ENCODE measurements around the gene MAML2. TPM values are rescaled to one million over a fixed set of nuclear protein-coding genes. Genes with fewer than 3 reads are reported as not detected.

The MAML2 gene
- total and polyA plus RNA-seq, 2 experiments from 2014 or later = 2.0 to 7.1 TPM

- TF ChIP-seq ZNF462 (CRISPR knock-in tag; IDR thresholded peaks at IDR 0.05) (no peak), JUNB (IDR thresholded peaks at IDR 0.05; ENCODE audit: unreplicated experiment) (no peak), STAT1 (IDR thresholded peaks at IDR 0.05; ENCODE audit: unreplicated experiment) (no peak), EZH2phosphoT487 (IDR thresholded peaks at IDR 0.05; ENCODE audit: unreplicated experiment) (no peak)
Observed at GRCh38 chr11:96214777-96215109, 128.3 kb downstream of the MAML2 start (continued).

- Histone ChIP-seq H3K9me2 (ENCODE audit: insufficient read depth) (peaks cover 8% of the 10 kb centered on the region), H2AFZ (no peak overlapping the region), H3F3A (replicated peaks; ENCODE audit: low read depth) (no peaks in the 10 kb centered on the region), H4K20me1 (replicated peaks; ENCODE audit: insufficient read depth) (no peaks in the 10 kb centered on the region), H3K79me2 (replicated peaks; ENCODE audit: insufficient read depth) (no peaks in the 10 kb centered on the region), H3K4me2 (no peak overlapping the region), H3K36me3 (ENCODE audit: insufficient read depth) (no peaks in the 10 kb centered on the region), H3K27me3 (ENCODE audit: insufficient read depth) (no peaks in the 10 kb centered on the region), H3K4me1 (ENCODE audit: insufficient read depth) (peaks cover 19% of the 10 kb centered on the region), H3K27ac (ENCODE audit: low read depth) (no peak overlapping the region), H3K4me3 (no peak overlapping the region)
- H3K36me3 Mint-ChIP-seq (ENCODE audit: low read depth) = no peaks in the 10 kb centered on the region
- H3K4me1 Mint-ChIP-seq = peaks cover 40% of the 10 kb centered on the region
- H3K9me3 Mint-ChIP-seq = no peaks in the 10 kb centered on the region
- DNase-seq (ENCODE audit: low spot score) (no peak), ATAC-seq (no peak)
- H3K27ac Mint-ChIP-seq = no peak overlapping the region
- no peak overlapping the region for H3K4me3 Mint-ChIP-seq
- H3K27me3 Mint-ChIP-seq (ENCODE audit: insufficient read depth, low read depth, poor library complexity) = peaks cover 4% of the 10 kb centered on the region
- TF ChIP-seq POLR2AphosphoS5 (IDR thresholded peaks at IDR 0.05; ENCODE audit: low read depth) (no peak), STAT1 (IDR thresholded peaks at IDR 0.05; ENCODE audit: unreplicated experiment) (no peak), CREB1 (CRISPR knock-in tag; IDR thresholded peaks at IDR 0.05; ENCODE audit: low read depth) (no peak), ZNF462 (CRISPR knock-in tag; IDR thresholded peaks at IDR 0.05) (no peak)
- TF ChIP-seq, protein P1, sequence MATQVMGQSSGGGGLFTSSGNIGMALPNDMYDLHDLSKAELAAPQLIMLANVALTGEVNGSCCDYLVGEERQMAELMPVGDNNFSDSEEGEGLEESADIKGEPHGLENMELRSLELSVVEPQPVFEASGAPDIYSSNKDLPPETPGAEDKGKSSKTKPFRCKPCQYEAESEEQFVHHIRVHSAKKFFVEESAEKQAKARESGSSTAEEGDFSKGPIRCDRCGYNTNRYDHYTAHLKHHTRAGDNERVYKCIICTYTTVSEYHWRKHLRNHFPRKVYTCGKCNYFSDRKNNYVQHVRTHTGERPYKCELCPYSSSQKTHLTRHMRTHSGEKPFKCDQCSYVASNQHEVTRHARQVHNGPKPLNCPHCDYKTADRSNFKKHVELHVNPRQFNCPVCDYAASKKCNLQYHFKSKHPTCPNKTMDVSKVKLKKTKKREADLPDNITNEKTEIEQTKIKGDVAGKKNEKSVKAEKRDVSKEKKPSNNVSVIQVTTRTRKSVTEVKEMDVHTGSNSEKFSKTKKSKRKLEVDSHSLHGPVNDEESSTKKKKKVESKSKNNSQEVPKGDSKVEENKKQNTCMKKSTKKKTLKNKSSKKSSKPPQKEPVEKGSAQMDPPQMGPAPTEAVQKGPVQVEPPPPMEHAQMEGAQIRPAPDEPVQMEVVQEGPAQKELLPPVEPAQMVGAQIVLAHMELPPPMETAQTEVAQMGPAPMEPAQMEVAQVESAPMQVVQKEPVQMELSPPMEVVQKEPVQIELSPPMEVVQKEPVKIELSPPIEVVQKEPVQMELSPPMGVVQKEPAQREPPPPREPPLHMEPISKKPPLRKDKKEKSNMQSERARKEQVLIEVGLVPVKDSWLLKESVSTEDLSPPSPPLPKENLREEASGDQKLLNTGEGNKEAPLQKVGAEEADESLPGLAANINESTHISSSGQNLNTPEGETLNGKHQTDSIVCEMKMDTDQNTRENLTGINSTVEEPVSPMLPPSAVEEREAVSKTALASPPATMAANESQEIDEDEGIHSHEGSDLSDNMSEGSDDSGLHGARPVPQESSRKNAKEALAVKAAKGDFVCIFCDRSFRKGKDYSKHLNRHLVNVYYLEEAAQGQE (IDR thresholded peaks at IDR 0.05; ENCODE audit: unreplicated experiment) = no peak
Observed at GRCh38 chr11:96213500-96213899, 129.5 kb downstream of the MAML2 start.

Measured in GM23338 (cell line).